DND-41 (cell line): ENCODE results near the gene DHX58.

Experiments used
- ATAC-seq: fragments of 200-7000 bp; cut with Tn5 transposase; 3 replicates; pipeline ENCODE4 v1.9.1; 2021; ENCODE audit warnings: low read depth; ENCODE audit not compliant: insufficient read depth
- DNase-seq: peaks from one replicate; pipeline ENCODE4 v3.0.0-alpha.2; 2020
- H2AFZ ChIP-seq: 2 replicates; pipeline ENCODE4 v1.6.0; 2012; ENCODE audit warnings: low read depth, low read length
- H3K27ac ChIP-seq: 2 replicates; pipeline ENCODE4 v1.5.1; 2012; ENCODE audit warnings: low read length, inconsistent platforms
- H3K27me3 ChIP-seq: fragments of 200-600 bp; sonication (generic); 2 replicates; pipeline ENCODE4 v1.6.0; 2012; ENCODE audit warnings: low read length, mild to moderate bottlenecking, inconsistent platforms; ENCODE audit not compliant: insufficient read depth, poor library complexity
- H3K36me3 ChIP-seq: 2 replicates; pipeline ENCODE4 v1.5.1; 2012; ENCODE audit warnings: low read length, inconsistent platforms; ENCODE audit not compliant: insufficient read depth
- H3K4me1 ChIP-seq: 2 replicates; pipeline ENCODE4 v1.5.1; 2012; ENCODE audit warnings: mild to moderate bottlenecking, low read length; ENCODE audit not compliant: insufficient read depth
- H3K4me2 ChIP-seq: 2 replicates; pipeline ENCODE4 v1.6.0; 2012; ENCODE audit warnings: mild to moderate bottlenecking, moderate library complexity, low read length, inconsistent platforms; ENCODE audit not compliant: insufficient read depth
- H3K4me3 ChIP-seq, 2 experiments: fragments of 200-600 bp in 1 of 2; shearing (Covaris generic) in 1 of 2; 2 replicates each; pipeline ENCODE4 v1.5.1; 2012 to 2016; ENCODE audit warnings: inconsistent platforms in 2 of 2, low read length in 2 of 2, mild to moderate bottlenecking in 2 of 2, low read depth in 1 of 2, moderate library complexity in 1 of 2
- H3K79me2 ChIP-seq: 2 replicates; pipeline ENCODE4 v1.6.0; 2012; ENCODE audit warnings: low read length, inconsistent platforms; ENCODE audit not compliant: insufficient read depth
- H3K9ac ChIP-seq: 2 replicates; pipeline ENCODE4 v1.6.0; 2012; ENCODE audit warnings: low read depth, mild to moderate bottlenecking, inconsistent platforms, low read length, moderate library complexity
- H3K9me3 ChIP-seq: 2 replicates; pipeline ENCODE4 v1.5.1; 2012; ENCODE audit warnings: low read length, moderate library complexity, mild to moderate bottlenecking, inconsistent platforms; ENCODE audit not compliant: insufficient read depth, severe bottlenecking
- H4K20me1 ChIP-seq: 2 replicates; pipeline ENCODE4 v1.6.0; 2012; ENCODE audit warnings: low read length; ENCODE audit not compliant: insufficient read depth
- EZH2 ChIP-seq: IDR thresholded peaks from 3 replicates; pipeline ENCODE4 v1.6.1; 2012; ENCODE audit warnings: borderline replicate concordance, low read depth, mild to moderate bottlenecking, moderate library complexity, low read length, inconsistent platforms; ENCODE audit not compliant: severe bottlenecking
- TF ChIP-seq, protein P1 (sequence below): IDR thresholded peaks from 2 replicates; pipeline ENCODE4 v1.5.1; 2012; ENCODE audit warnings: borderline replicate concordance, low read length, moderate library complexity, mild to moderate bottlenecking; ENCODE audit not compliant: poor library complexity, severe bottlenecking; ENCODE audit errors: extremely low read depth

The DHX58 gene

GRCh38 chr17:42075789-42076188, 36.7 kb downstream of the DHX58 start:
- H3K4me1 ChIP-seq = peaks cover 7% of the 10 kb centered on the region; the same call in 1 of the 2 replicates
- peaks cover 18% of the 10 kb centered on the region for H3K27me3 ChIP-seq
- TF ChIP-seq, protein P1, sequence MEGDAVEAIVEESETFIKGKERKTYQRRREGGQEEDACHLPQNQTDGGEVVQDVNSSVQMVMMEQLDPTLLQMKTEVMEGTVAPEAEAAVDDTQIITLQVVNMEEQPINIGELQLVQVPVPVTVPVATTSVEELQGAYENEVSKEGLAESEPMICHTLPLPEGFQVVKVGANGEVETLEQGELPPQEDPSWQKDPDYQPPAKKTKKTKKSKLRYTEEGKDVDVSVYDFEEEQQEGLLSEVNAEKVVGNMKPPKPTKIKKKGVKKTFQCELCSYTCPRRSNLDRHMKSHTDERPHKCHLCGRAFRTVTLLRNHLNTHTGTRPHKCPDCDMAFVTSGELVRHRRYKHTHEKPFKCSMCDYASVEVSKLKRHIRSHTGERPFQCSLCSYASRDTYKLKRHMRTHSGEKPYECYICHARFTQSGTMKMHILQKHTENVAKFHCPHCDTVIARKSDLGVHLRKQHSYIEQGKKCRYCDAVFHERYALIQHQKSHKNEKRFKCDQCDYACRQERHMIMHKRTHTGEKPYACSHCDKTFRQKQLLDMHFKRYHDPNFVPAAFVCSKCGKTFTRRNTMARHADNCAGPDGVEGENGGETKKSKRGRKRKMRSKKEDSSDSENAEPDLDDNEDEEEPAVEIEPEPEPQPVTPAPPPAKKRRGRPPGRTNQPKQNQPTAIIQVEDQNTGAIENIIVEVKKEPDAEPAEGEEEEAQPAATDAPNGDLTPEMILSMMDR = no peak
- no peak for TF ChIP-seq EZH2
- DNase-seq (no peak), ATAC-seq (no peak)
- no peak overlapping the region for H3K4me2 ChIP-seq
- no peak overlapping the region for H3K27ac ChIP-seq
- no peak overlapping the region for H3K9ac ChIP-seq
- H3K4me3 ChIP-seq = no peak overlapping the region
- H3K79me2 ChIP-seq = no peaks in the 10 kb centered on the region
- no peaks in the 10 kb centered on the region for H3K36me3 ChIP-seq
- no peaks in the 10 kb centered on the region for H3K9me3 ChIP-seq
- H2AFZ ChIP-seq = no peak overlapping the region
- H4K20me1 ChIP-seq = no peaks in the 10 kb centered on the region

DNA sequence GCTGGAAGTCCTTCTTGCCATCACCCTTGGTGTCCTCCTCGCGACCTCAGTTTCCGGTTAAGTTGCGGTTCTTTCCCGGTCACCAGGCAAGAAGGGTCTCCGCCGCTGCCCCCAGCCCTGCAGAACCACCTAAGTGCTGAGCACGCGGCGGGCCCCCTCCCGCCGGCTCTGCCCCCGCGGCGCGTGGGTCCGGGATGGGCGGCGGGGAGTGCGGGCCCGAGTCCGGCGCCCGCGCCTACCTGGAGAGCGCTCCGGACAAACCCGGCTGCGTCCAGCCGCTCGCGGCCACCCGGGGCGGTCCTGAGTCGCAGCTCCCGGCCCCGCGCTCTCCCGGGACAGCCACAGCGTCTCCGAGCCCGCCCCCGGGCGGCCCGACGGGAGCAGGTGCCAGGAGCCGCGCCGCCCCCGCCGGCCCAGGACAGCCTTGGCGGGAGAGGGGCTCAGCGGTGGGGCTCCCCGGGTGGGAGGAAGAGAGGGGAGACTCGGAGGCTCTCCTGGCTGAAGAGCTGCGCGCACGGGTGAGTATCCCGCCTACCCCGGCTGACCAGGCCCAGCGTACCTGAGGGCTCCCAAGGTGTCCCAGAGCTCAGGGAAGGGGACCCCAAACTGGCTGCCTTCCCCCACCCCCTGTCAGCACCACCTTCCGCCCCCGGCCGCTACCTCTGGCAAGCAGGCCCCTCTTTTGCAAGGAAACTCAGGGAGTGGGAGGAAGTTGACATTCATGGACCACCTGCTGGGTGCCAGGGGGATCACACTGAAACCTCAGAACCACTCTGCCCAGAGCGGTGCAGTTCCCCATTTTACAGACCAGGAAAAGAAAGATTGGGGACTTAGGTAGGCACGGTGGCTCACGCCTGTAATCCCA, 40.0 kb downstream of the DHX58 start:
- H3K36me3 ChIP-seq = no peaks in the 10 kb centered on the region
- TF ChIP-seq, protein P1 = no peak
- TF ChIP-seq EZH2 = no peak
- no peaks in the 10 kb centered on the region for H3K79me2 ChIP-seq
- ATAC-seq (no peak), DNase-seq (no peak)
- no peak overlapping the region; a peak in 1 of 4 replicates for H3K4me3 ChIP-seq
- H3K9ac ChIP-seq = no peak overlapping the region
- no peaks in the 10 kb centered on the region for H4K20me1 ChIP-seq
- no peak overlapping the region for H2AFZ ChIP-seq
- peaks cover 18% of the 10 kb centered on the region for H3K27me3 ChIP-seq
- H3K4me1 ChIP-seq = peaks cover 7% of the 10 kb centered on the region; the same call in 1 of the 2 replicates
- H3K9me3 ChIP-seq = no peaks in the 10 kb centered on the region
- no peak overlapping the region for H3K4me2 ChIP-seq
- no peak overlapping the region for H3K27ac ChIP-seq

- no peak overlapping the region for H3K4me2 ChIP-seq
- ATAC-seq = no peak
- no peak overlapping the region for H3K27ac ChIP-seq
- no peaks in the 10 kb centered on the region for H3K9me3 ChIP-seq
- no peak overlapping the region for H3K9ac ChIP-seq
- H3K4me3 ChIP-seq = no peak overlapping the region
- H3K27me3 ChIP-seq = peaks cover 18% of the 10 kb centered on the region
- no peak for DNase-seq
- H3K36me3 ChIP-seq = no peaks in the 10 kb centered on the region
- no peaks in the 10 kb centered on the region for H3K79me2 ChIP-seq
- TF ChIP-seq, protein P1 = no peak
- TF ChIP-seq EZH2 = no peak
- H4K20me1 ChIP-seq = no peaks in the 10 kb centered on the region
- peaks cover 10% of the 10 kb centered on the region; the same call in 1 of the 2 replicates for H3K4me1 ChIP-seq
- no peak overlapping the region for H2AFZ ChIP-seq
Observed at GRCh38 chr17:42071810-42072209, 40.7 kb downstream of the DHX58 start.
